ENCODE measurements around the gene ADORA1.

Gene ADORA1

GRCh38 chr1:203127666-203128430 is at the start of gene ADORA1:
Gene ADORA1 (plus strand): TSS chr1:203127726. CDS start chr1:203128842, 1,116 bp downstream.
- no peak for DNase-seq (ENCODE audit: extremely low read depth in 1 of 2, low read depth in 1 of 2)

DNA sequence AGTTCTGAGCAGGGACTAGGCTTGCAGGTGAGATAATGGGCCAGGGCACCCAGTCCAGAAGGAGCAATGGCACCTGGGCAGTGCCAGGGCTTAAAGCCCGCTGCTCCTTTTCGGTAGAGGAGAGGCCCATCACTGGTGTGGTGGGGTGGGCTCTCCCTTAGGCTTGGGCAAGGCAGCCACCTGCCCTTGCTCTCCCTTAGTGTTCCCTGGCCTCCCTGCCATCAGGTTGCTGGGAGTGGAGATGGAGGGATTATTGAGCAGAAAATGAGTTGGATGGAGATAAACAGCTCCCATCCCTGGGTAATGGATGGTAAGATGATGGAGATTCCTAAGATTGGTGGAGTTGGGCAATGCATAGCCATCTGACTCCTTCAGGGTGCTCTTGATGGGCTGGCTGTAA is 49.6 kb upstream of the ADORA1 start:
- no peak for DNase-seq (ENCODE audit: extremely low read depth in 1 of 2, low read depth in 1 of 2)

DNA sequence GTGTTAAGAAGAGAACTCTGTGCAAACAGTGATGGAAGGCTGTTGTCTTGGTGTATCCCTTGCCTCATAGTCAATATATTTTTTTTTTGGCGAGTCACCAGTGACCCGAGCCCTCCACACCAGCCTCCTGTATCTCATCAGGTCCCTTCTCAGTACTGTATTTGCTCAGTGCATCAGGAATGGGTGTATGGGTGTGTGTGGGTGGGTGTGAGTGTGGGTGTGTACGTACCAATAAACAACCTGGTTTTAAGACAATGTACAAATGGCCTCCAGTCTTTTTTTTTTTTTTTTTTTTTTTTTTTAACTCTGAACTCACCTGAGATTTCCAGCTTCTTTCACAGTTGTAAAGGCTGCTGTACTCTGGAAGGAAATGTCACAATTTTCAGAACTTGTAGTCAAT is 49.0 kb upstream of the ADORA1 start:
- DNase-seq (ENCODE audit: extremely low read depth in 1 of 2, low read depth in 1 of 2), result no peak

DNA sequence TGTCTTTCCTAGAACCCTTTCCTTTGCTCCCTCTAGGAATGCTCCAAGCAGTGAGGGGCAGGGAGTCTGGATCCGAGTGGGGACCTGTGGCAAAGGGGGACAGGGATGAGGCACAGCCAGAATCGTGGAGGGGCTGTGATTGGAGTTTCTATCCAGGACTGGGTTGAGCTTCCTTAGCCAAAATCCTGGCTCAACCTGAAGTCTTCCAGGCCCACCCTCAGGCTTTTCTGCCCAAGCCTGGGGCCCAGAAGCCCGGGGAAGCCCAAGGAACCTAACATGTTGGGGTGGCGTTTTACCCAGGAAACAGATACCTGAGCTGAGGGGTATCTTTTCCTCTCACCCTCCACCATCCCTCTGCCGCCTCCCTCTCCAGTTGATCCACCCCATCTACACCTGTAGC is 47.1 kb upstream of the ADORA1 start:
- no peak for DNase-seq (ENCODE audit: extremely low read depth in 1 of 2, low read depth in 1 of 2)

DNA sequence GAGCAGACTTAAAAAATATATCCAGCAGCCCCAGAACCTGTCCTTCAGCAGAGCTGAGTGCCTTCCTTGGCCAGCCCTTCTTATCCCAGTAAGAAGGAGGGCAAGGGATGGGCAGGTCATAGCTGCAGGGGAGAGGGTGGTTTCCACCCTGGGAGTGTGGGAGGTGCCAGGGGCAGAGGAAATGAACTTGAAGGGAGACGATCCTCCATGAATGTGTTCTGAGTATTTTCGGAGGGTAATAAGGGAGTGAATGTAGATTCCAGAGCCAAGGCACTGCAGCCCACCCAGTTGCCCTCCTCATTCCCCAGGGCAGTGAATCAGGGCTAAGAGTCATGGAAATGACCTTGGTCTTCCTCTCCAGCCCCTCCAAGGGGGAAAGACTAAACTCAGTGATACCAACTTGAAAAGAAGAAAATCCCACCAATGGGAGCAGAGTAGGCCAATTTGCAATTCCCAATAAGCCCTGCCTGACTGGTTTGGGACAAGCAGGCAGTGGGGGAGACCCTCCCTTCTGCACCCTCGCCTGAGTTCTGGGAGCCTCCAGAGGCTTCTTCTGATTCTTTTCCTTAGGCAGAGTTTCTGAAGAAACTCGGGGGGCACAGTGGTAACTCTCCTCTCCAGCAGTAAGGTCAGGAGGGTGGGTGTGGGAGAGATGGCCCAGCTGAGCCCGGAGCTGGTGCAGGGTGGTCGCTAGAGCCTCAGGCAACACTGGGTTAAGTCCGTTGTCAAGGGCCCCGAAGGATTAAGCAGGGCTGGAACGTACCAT is 45.9 kb upstream of the ADORA1 start:
- DNase-seq (ENCODE audit: extremely low read depth in 1 of 2, low read depth in 1 of 2), result no peak

- DNase-seq (ENCODE audit: extremely low read depth in 1 of 2, low read depth in 1 of 2), result no peak
Observed at GRCh38 chr1:203082231-203082505, 45.4 kb upstream of the ADORA1 start.

GRCh38 chr1:203082571-203083462 is 44.7 kb upstream of the ADORA1 start:
- DNase-seq (ENCODE audit: extremely low read depth in 1 of 2, low read depth in 1 of 2), result no peak

DNA sequence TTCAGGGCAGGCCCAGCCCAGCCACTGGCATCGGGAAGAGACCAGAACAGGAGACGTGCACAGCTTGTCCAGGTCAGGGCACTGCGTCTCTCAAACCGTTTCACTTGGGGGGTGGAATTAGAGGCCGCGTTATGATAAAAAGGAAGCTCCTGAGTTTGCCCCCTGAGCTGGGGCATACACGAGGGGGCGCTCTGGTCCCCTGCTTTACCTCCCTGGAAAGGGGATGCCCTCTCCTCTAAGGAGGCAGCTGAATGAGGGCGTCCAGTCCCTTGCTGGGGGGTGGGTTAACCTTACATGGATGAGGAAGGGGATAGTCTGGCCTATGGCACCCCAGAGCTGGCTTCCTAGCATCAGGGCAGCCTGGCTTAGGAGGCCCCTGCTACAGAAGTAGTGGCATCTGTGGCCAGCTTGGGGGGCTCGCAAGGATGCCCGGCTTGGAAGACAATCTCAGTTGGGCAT is 44.0 kb upstream of the ADORA1 start:
- DNase-seq (ENCODE audit: extremely low read depth in 1 of 2, low read depth in 1 of 2), result no peak

GRCh38 chr1:203084588-203085527 is 42.7 kb upstream of the ADORA1 start:
- DNase-seq (ENCODE audit: extremely low read depth in 1 of 2, low read depth in 1 of 2), result no peak

GRCh38 chr1:203085528-203086406 is 41.8 kb upstream of the ADORA1 start, which contains the start of gene MYOG:
Gene MYOG (minus strand): TSS chr1:203086012. CDS start chr1:203085961, 51 bp downstream.
- DNase-seq (ENCODE audit: extremely low read depth in 1 of 2, low read depth in 1 of 2), result no peak

DNA sequence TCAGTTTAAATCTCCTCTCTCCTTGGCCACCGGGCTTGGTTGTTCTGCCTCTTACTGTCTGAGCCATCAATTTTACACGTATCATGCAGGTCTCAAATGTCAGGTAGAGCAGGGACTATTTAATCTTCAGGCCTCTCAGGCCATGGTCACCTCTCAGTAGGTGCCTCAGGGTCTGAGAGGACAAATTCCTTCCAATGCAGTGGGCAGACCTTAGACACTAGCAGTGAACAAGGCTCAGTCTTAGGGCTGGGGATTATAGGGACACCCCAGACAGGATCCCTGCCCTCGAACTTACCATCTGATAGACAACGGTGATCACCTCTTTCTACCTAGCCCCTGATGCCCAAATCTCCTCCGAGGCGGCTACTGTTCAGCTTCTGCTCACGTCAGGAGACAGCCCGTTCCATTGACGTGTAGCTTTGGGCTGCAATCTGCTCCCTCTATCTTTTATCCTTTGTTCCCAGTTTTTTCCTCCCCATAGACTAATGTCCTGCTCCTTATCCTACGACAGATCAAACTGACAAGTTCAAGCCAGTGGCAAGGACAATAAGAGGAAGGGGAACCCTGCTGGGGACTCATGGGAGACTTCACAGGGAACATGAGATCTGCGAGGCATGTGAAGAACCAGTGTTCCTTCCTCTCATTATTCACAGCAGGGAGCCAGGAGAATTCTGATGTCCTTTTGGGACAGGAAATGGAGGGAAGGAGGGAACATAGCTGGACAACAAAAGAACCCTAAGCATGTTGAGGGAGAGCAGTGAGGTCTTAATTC is 40.3 kb upstream of the ADORA1 start:
- no peak for DNase-seq (ENCODE audit: extremely low read depth in 1 of 2, low read depth in 1 of 2)

DNA sequence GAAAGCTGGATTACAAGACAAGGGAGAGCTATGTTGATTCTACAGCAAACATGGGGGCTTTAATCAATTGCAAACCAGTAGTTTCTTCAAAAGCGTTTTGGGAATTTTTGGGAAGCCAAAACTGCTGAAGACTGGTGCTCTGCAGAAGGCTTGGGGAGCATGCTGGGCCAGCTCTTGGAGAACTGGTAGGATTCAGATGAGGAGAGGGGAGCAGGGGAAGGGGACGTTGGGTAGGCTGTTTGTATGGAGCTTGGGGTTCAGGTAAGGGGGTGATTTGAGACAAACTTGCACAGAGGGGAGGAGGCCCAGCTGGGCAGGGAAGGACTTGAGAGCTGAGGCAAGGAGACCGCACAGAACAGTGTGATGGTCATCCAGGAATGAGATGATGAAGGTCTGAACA is 39.1 kb upstream of the ADORA1 start:
- DNase-seq (ENCODE audit: extremely low read depth in 1 of 2, low read depth in 1 of 2), result no peak

DNA sequence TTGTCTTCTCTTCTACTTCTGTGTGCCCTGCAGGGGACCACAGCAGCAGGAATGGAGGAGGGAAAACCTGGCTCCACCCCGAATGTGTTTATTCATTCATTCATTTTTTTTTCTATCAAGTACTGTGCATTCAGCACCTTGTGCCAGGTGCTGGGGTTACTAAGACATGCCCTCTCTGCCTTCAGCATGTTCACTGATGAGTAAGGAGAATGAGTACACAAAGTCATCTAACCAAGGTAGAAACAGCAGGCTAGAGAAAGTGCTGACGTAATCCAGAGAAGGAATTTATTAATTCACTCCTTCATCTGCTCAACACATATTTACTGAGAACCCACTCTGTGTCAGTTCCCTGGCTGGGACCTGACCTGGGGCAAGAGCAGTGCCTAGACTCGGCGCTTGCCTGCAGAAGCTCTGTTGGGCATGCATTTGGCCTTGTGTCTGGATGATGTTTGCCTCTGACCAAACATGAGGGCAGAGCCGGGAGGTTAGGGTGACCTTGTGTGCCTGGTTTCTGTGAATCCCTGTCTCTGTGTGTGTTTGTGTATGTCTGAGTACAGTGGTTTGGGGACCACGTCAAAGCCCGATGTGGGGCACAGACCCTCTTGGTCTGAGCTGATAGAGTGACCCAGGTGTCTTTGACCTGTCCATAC is 38.4 kb upstream of the ADORA1 start:
- no peak for DNase-seq (ENCODE audit: extremely low read depth in 1 of 2, low read depth in 1 of 2)

GRCh38 chr1:203089651-203090045 is 37.9 kb upstream of the ADORA1 start:
- no peak for DNase-seq (ENCODE audit: extremely low read depth in 1 of 2, low read depth in 1 of 2)

DNA sequence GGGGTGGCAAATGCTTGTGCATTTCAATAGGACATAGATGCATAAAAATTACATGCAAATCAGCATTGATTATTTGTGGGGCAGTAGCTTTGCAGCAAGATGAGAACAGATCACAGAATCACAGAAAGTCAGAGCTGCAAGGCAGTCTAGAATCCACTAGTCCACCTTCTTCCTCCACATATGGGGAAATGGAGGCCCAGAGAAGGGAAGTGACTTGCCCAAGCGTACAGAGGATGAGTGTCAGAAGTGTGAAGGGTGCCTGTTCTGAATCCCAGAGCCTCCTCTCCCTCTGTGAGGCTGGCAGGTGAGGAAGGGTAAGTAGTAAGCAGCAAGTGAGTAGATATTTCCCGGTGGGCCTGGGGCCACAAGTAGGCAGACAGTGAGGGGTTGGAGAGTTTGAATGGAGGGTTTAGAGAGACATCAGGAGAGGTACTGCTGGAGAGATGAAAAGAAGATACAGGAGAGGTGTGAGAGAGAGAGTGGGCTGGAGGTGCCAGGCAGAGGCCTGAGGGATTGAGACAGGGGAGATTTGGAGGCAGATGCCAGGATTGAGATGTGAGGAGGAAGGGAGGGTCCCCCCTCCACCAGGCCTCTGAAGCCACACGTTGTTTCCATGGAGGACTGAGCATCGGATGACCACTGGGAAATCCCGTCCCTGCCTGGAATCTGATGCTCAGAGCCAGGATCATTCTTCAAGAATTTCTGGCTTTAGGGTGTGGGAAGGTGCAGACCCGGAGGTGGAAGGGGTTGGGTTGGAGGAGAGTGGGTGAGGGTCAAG is 36.9 kb upstream of the ADORA1 start:
- DNase-seq (ENCODE audit: extremely low read depth in 1 of 2, low read depth in 1 of 2), result no peak

DNA sequence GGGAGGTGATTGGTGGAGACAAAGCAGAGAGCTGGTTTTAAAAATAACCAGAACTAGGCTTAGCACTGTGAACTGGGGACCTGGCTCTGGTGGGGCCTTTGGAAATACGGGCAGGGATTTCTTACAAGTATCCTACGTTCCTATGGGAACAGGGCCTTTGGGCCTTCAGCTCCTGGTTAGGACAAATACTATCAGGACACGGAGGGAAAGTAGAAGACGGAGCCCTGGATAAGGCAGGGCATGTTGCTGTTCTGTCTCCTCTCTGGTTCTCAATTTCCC is 36.4 kb upstream of the ADORA1 start:
- DNase-seq (ENCODE audit: extremely low read depth in 1 of 2, low read depth in 1 of 2), result no peak

- no peak for DNase-seq (ENCODE audit: extremely low read depth in 1 of 2, low read depth in 1 of 2)
Observed at GRCh38 chr1:203091761-203092330, 35.7 kb upstream of the ADORA1 start.

Data from activated CD8-positive, alpha-beta memory T cell treated with anti-CD3 and anti-CD28 coated beads for 1 hour (primary cell).